OCI-LY1 (cell line): Measurements from ENCODE around the gene TCHP.

Source experiments
- H2AFZ ChIP-seq: fragments of 200-600 bp; sonication (generic), shearing (Covaris generic); 2 replicates; pipeline ENCODE4 v1.6.0; 2014; ENCODE audit warnings: antibody characterized with exemption, mild to moderate bottlenecking, low read length
- H3F3A ChIP-seq: fragments of 200-600 bp; sonication (generic), shearing (Covaris generic); 2 replicates; pipeline ENCODE4 v1.6.0; 2014; ENCODE audit warnings: mild to moderate bottlenecking, antibody characterized with exemption, low read length, moderate library complexity; ENCODE audit not compliant: insufficient read depth
- H3K27ac ChIP-seq: fragments of 200-600 bp; sonication (generic); 2 replicates; pipeline ENCODE4 v1.5.1; 2014; ENCODE audit warnings: low read length, mixed run types, mild to moderate bottlenecking, low read depth; ENCODE audit not compliant: poor library complexity, severe bottlenecking
- H3K27me3 ChIP-seq: fragments of 200-600 bp; sonication (generic); 2 replicates; pipeline ENCODE4 v1.6.0; 2014; ENCODE audit warnings: antibody characterized with exemption, mild to moderate bottlenecking, low read length, moderate library complexity; ENCODE audit not compliant: insufficient read depth
- H3K36me3 ChIP-seq: fragments of 200-600 bp; sonication (generic); 2 replicates; pipeline ENCODE4 v1.6.1; 2014; ENCODE audit warnings: mild to moderate bottlenecking, antibody characterized with exemption, low read length, moderate library complexity, mixed read lengths; ENCODE audit not compliant: insufficient read depth
- H3K4me1 ChIP-seq: fragments of 200-600 bp; sonication (generic); 2 replicates; pipeline ENCODE4 v1.5.1; 2014; ENCODE audit warnings: mild to moderate bottlenecking, low read length, moderate library complexity; ENCODE audit not compliant: insufficient read depth, severe bottlenecking
- H3K4me2 ChIP-seq: fragments of 200-600 bp; sonication (generic), shearing (Covaris generic); 2 replicates; pipeline ENCODE4 v1.6.1; 2014; ENCODE audit warnings: low read length
- H3K4me3 ChIP-seq: fragments of 200-600 bp; sonication (generic); 2 replicates; pipeline ENCODE4 v1.5.1; 2014; ENCODE audit warnings: low read length, low read depth, mild to moderate bottlenecking, mixed read lengths; ENCODE audit not compliant: poor library complexity, severe bottlenecking
- H3K79me2 ChIP-seq: fragments of 200-600 bp; shearing (Covaris generic); 2 replicates; pipeline ENCODE4 v1.6.1; 2016; ENCODE audit warnings: mixed run types, low read length, mixed read lengths; ENCODE audit not compliant: insufficient read depth
- H3K9ac ChIP-seq: fragments of 200-600 bp; sonication (generic), shearing (Covaris generic); 2 replicates; pipeline ENCODE4 v1.6.1; 2014; ENCODE audit warnings: mild to moderate bottlenecking, low read length, mixed read lengths
- H3K9me2 ChIP-seq: fragments of 200-600 bp; sonication (generic), shearing (Covaris generic); 2 replicates; pipeline ENCODE4 v1.6.1; 2014; ENCODE audit warnings: low read depth, mild to moderate bottlenecking, low read length, mixed read lengths
- H3K9me3 ChIP-seq: fragments of 200-600 bp; shearing (Covaris generic); 2 replicates; pipeline ENCODE4 v1.6.1; 2014; ENCODE audit warnings: low read length, mixed read lengths
- H4K20me1 ChIP-seq: fragments of 200-600 bp; sonication (generic), shearing (Covaris generic); 2 replicates; pipeline ENCODE4 v1.6.0; 2016; ENCODE audit warnings: mild to moderate bottlenecking, low read length; ENCODE audit not compliant: insufficient read depth
- EZH2 ChIP-seq: fragments of 200-600 bp; sonication (generic), shearing (Covaris generic); IDR thresholded peaks from 2 replicates; pipeline ENCODE4 v1.8.0; 2017; ENCODE audit warnings: borderline replicate concordance, mixed run types, mild to moderate bottlenecking, antibody characterized with exemption, low read length, moderate library complexity, mixed read lengths
- TF ChIP-seq, protein P1 (sequence below): fragments of 200-600 bp; sonication (generic), shearing (Covaris generic); IDR thresholded peaks from 2 replicates; pipeline ENCODE4 v1.5.1; 2017; ENCODE audit warnings: mild to moderate bottlenecking, antibody characterized with exemption, low read length, moderate library complexity, mixed read lengths

The TCHP gene

GRCh38 chr12:109951751-109952150 lies 51.7 kb downstream of the TCHP start:
- H3F3A ChIP-seq: no peaks in the 10 kb centered on the region
- peaks cover 9% of the 10 kb centered on the region for H3K4me1 ChIP-seq
- H4K20me1 ChIP-seq: no peaks in the 10 kb centered on the region
- TF ChIP-seq, protein P1, sequence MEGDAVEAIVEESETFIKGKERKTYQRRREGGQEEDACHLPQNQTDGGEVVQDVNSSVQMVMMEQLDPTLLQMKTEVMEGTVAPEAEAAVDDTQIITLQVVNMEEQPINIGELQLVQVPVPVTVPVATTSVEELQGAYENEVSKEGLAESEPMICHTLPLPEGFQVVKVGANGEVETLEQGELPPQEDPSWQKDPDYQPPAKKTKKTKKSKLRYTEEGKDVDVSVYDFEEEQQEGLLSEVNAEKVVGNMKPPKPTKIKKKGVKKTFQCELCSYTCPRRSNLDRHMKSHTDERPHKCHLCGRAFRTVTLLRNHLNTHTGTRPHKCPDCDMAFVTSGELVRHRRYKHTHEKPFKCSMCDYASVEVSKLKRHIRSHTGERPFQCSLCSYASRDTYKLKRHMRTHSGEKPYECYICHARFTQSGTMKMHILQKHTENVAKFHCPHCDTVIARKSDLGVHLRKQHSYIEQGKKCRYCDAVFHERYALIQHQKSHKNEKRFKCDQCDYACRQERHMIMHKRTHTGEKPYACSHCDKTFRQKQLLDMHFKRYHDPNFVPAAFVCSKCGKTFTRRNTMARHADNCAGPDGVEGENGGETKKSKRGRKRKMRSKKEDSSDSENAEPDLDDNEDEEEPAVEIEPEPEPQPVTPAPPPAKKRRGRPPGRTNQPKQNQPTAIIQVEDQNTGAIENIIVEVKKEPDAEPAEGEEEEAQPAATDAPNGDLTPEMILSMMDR: no peak
- no peak for TF ChIP-seq EZH2
- no peaks in the 10 kb centered on the region for H3K27me3 ChIP-seq
- H3K9ac ChIP-seq: no peak overlapping the region
- H3K9me3 ChIP-seq: no peaks in the 10 kb centered on the region
- H3K79me2 ChIP-seq: no peaks in the 10 kb centered on the region
- no peak overlapping the region for H3K4me3 ChIP-seq
- no peaks in the 10 kb centered on the region for H3K9me2 ChIP-seq
- peaks cover 65% of the 10 kb centered on the region for H3K36me3 ChIP-seq
- no peak overlapping the region for H2AFZ ChIP-seq
- no peak overlapping the region for H3K27ac ChIP-seq
- H3K4me2 ChIP-seq: no peak overlapping the region

GRCh38 chr12:109952160-109952858 lies 52.2 kb downstream of the TCHP start:
- H3F3A ChIP-seq: no peaks in the 10 kb centered on the region
- H3K27ac ChIP-seq: no peak overlapping the region
- no peak overlapping the region for H2AFZ ChIP-seq
- no peak overlapping the region for H3K9ac ChIP-seq
- H3K4me3 ChIP-seq: no peak overlapping the region
- no peaks in the 10 kb centered on the region for H4K20me1 ChIP-seq
- H3K4me1 ChIP-seq: peaks cover 9% of the 10 kb centered on the region
- peaks cover 59% of the 10 kb centered on the region for H3K36me3 ChIP-seq
- no peak overlapping the region for H3K4me2 ChIP-seq
- TF ChIP-seq, protein P1: no peak
- no peak for TF ChIP-seq EZH2
- no peaks in the 10 kb centered on the region for H3K9me2 ChIP-seq
- H3K27me3 ChIP-seq: no peaks in the 10 kb centered on the region
- no peaks in the 10 kb centered on the region for H3K9me3 ChIP-seq
- H3K79me2 ChIP-seq: no peaks in the 10 kb centered on the region

DNA sequence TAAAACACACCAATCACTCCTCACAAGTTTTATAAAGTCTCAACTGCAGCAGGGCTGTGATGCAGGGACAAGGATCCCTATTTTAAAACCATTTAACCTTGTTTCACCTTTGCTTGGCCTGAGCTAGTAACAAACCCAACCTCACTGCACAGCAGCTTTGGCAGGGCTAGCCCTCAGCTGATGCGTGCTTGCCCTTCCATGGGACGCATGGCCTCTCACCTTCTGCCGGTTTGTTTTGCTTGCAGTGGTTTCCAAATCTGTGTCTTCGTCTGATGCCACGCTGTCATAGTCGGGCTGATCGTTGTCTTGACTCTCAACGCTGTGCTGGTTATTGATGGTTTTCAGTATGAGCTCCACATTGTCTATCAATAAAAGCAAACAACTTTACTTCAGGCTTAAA lies 52.8 kb downstream of the TCHP start:
- Histone ChIP-seq H3K9ac (no peak overlapping the region), H3K4me1 (peaks cover 4% of the 10 kb centered on the region), H4K20me1 (no peaks in the 10 kb centered on the region), H3K79me2 (no peaks in the 10 kb centered on the region), H3K4me2 (no peak overlapping the region), H3K27me3 (no peaks in the 10 kb centered on the region), H3F3A (no peaks in the 10 kb centered on the region), H2AFZ (no peak overlapping the region), H3K36me3 (peaks cover 54% of the 10 kb centered on the region), H3K4me3 (no peak overlapping the region), H3K27ac (no peak overlapping the region), H3K9me3 (no peaks in the 10 kb centered on the region), H3K9me2 (no peaks in the 10 kb centered on the region)
- TF ChIP-seq EZH2: no peak
- TF ChIP-seq, protein P1: no peak
